Endothelial cell of umbilical vein (primary cell): ENCODE measurements around the gene CLN6. TPM values are rescaled to one million over a fixed set of nuclear protein-coding genes. Genes with fewer than 3 reads are reported as not detected.

Experiments
- BruUV-seq: library from RNA; stranded (reverse); fragments of 400-500 nt; replicated peaks from 2 replicates; lab custom pipeline; 2021; lab: Mats Ljungman, UMichigan
- CTCF ChIA-PET: fragments of 300-600, 350-600 bp; sonication (Branson Sonifier 250); formaldehyde crosslinking; loops from one replicate; lab custom pipeline; 2021; ENCODE audit warnings: antibody characterized with exemption, inconsistent platforms; lab: Charles Lee
- POLR2A ChIA-PET: fragments of 300-600, 350-600 bp; sonication (Branson Sonifier 250); formaldehyde crosslinking; loops from one replicate; lab custom pipeline; 2021; ENCODE audit warnings: antibody characterized with exemption, inconsistent platforms; lab: Charles Lee
- DNase-seq: peaks from one replicate; pipeline ENCODE4 v3.0.0-alpha.2; 2011; ENCODE audit warnings: low read depth, low spot score
- FAIRE-seq: peaks from 2 replicates; lab custom pipeline; 2011; peaks lifted over from hg19 to GRCh38; lab: Jason Lieb, UNC
- H2AFZ ChIP-seq: 2 replicates; pipeline ENCODE4 v1.6.0; 2012; ENCODE audit warnings: low read depth, low read length, control low read depth, inconsistent platforms
- H3K27ac ChIP-seq: 2 replicates; pipeline ENCODE4 v1.5.1; 2011; ENCODE audit warnings: low read depth, mild to moderate bottlenecking, control low read depth, low read length, moderate library complexity; ENCODE audit not compliant: insufficient read depth
- H3K27me3 ChIP-seq, 2 experiments: 2 replicates each; pipeline versions ENCODE4 v1.6.0 to v1.6.1; 2011; ENCODE audit warnings: low read length in 2 of 2, mixed read lengths in 1 of 2; ENCODE audit not compliant: control insufficient read depth in 2 of 2, insufficient read depth in 2 of 2
- H3K36me3 ChIP-seq, 2 experiments: 2 replicates in 1 of 2; 3 replicates in 1 of 2; pipeline ENCODE4 v1.5.1; 2011; ENCODE audit warnings: low read length in 2 of 2, mild to moderate bottlenecking in 1 of 2, moderate library complexity in 1 of 2; ENCODE audit not compliant: control insufficient read depth in 2 of 2, insufficient read depth in 2 of 2; ENCODE audit errors: extremely low read depth in 1 of 2
- H3K4me1 ChIP-seq: 3 replicates; pipeline ENCODE4 v1.5.1; 2011; ENCODE audit warnings: mild to moderate bottlenecking, low read length; ENCODE audit not compliant: control insufficient read depth, insufficient read depth; ENCODE audit errors: extremely low read depth
- H3K4me2 ChIP-seq: 2 replicates; pipeline ENCODE4 v1.6.1; 2011; ENCODE audit warnings: low read length, control low read depth, mixed read lengths; ENCODE audit not compliant: insufficient read depth
- H3K4me3 ChIP-seq, 3 experiments: fragments of 200-600 bp in 1 of 3; sonication (generic), shearing (Covaris generic) in 1 of 3; replicated peaks in 1 of 3; 2 replicates each; pipeline ENCODE4 v1.5.1; 2011 to 2016; ENCODE audit warnings: control low read depth in 3 of 3, low read length in 3 of 3, mild to moderate bottlenecking in 2 of 3, inconsistent platforms in 1 of 3, low read depth in 1 of 3, moderate library complexity in 1 of 3; ENCODE audit not compliant: insufficient read depth in 1 of 3
- H3K79me2 ChIP-seq: 2 replicates; pipeline ENCODE4 v1.6.0; 2012; ENCODE audit warnings: low read length, inconsistent platforms; ENCODE audit not compliant: control insufficient read depth, insufficient read depth
- H3K9ac ChIP-seq: replicated peaks from 2 replicates; pipeline ENCODE3; 2011; ENCODE audit warnings: low read length, control low read depth; ENCODE audit not compliant: insufficient read depth; ENCODE audit errors: extremely low read depth
- H3K9me1 ChIP-seq: replicated peaks from 3 replicates; pipeline ENCODE4 v1.6.0; 2011; ENCODE audit warnings: mild to moderate bottlenecking, low read length; ENCODE audit not compliant: control insufficient read depth, insufficient read depth; ENCODE audit errors: extremely low read depth
- H3K9me3 ChIP-seq: replicated peaks from 2 replicates; pipeline ENCODE4 v1.5.1; 2012; ENCODE audit warnings: low read length, inconsistent platforms; ENCODE audit not compliant: control insufficient read depth, insufficient read depth
- H4K20me1 ChIP-seq: replicated peaks from 2 replicates; pipeline ENCODE3; 2011; ENCODE audit warnings: mild to moderate bottlenecking, low read length; ENCODE audit not compliant: control insufficient read depth, insufficient read depth; ENCODE audit errors: extremely low read depth
- EZH2 ChIP-seq: IDR thresholded peaks from 2 replicates; pipeline ENCODE4 v1.6.1; 2012; ENCODE audit warnings: borderline replicate concordance, low read depth, mild to moderate bottlenecking, moderate library complexity, low read length, inconsistent platforms; ENCODE audit not compliant: severe bottlenecking
- FOS ChIP-seq: IDR thresholded peaks from 2 replicates; pipeline ENCODE4 v1.6.1; 2011; ENCODE audit warnings: mild to moderate bottlenecking, low read length, moderate library complexity, borderline replicate concordance; ENCODE audit not compliant: insufficient read depth
- GATA2 ChIP-seq: IDR thresholded peaks from 2 replicates; pipeline ENCODE4 v1.7.0; 2011; ENCODE audit warnings: low read depth, mild to moderate bottlenecking, moderate library complexity, mixed read lengths, low read length; ENCODE audit not compliant: insufficient read length, insufficient read depth
- JUN ChIP-seq: IDR thresholded peaks from 2 replicates; pipeline ENCODE4 v1.6.1; 2011; ENCODE audit warnings: borderline replicate concordance, low read depth; ENCODE audit not compliant: insufficient read length, insufficient read depth
- MYC ChIP-seq: IDR thresholded peaks from one replicate; pipeline ENCODE4 v1.6.1; 2011; ENCODE audit warnings: mild to moderate bottlenecking, low read depth, low read length
- POLR2A ChIP-seq: IDR thresholded peaks from 2 replicates; pipeline ENCODE4 v1.6.1; 2012; ENCODE audit warnings: low read depth, mild to moderate bottlenecking, control low read depth, low read length
- POLR2AphosphoS5 ChIP-seq: IDR thresholded peaks from 2 replicates; pipeline ENCODE4 v1.6.1; 2012; ENCODE audit warnings: low read depth, mild to moderate bottlenecking, control low read depth, low read length, moderate library complexity; ENCODE audit not compliant: insufficient read depth
- dilution Hi-C: fragments of 300-500 bp; cut with MboI; formaldehyde crosslinking; loops from one replicate; pipeline ENCODE4 v1.15.0; 2019; ENCODE audit warnings: low sequenced_read_pairs; ENCODE audit not compliant: extremely low pct_ligation_motif_present
- intact Hi-C: fragments of 100-400 bp; cut with micrococcal nuclease; formaldehyde crosslinking; loops from one replicate; pipeline ENCODE4 v1.10.0; 2022
- polyA plus RNA-seq, 4 experiments: library from polyadenylated mRNA; depleted of rRNA in 3 of 4; stranded (reverse) in 3 of 4; unstranded in 1 of 4; fragments of >200 nt; gene quantifications; 2 replicates each; pipeline versions ENCODE4 v1.2.1 to v1.2.3, GENCODE V29; 2011 to 2012; ENCODE audit warnings: missing spikeins in 1 of 4
- total RNA-seq: library from RNA; stranded (reverse); gene quantifications from 2 replicates; pipeline ENCODE4 v1.2.3, GENCODE V29; 2021
- TF ChIP-seq, protein P1 (sequence below), 2 donors: IDR thresholded peaks; 1 replicate in 1 of 2; 2 replicates in 1 of 2; pipeline ENCODE4 v1.5.1; 2011; ENCODE audit warnings: low read length in 2 of 2, mild to moderate bottlenecking in 2 of 2, moderate library complexity in 2 of 2, control low read depth in 1 of 2, inconsistent platforms in 1 of 2, low read depth in 1 of 2; ENCODE audit not compliant: insufficient read depth in 1 of 2; ENCODE audit errors: extremely low read depth in 1 of 2
- TF ChIP-seq, protein P2 (sequence below): IDR thresholded peaks from 2 replicates; pipeline ENCODE4 v1.6.1; 2011; ENCODE audit not compliant: insufficient read depth, insufficient read length

Gene CLN6
- total and polyA plus RNA-seq, 2 donors (not counting 3 experiments of a cell fraction or from before 2014, with no cell fraction given): 53.9 to 75.5 TPM

DNA sequence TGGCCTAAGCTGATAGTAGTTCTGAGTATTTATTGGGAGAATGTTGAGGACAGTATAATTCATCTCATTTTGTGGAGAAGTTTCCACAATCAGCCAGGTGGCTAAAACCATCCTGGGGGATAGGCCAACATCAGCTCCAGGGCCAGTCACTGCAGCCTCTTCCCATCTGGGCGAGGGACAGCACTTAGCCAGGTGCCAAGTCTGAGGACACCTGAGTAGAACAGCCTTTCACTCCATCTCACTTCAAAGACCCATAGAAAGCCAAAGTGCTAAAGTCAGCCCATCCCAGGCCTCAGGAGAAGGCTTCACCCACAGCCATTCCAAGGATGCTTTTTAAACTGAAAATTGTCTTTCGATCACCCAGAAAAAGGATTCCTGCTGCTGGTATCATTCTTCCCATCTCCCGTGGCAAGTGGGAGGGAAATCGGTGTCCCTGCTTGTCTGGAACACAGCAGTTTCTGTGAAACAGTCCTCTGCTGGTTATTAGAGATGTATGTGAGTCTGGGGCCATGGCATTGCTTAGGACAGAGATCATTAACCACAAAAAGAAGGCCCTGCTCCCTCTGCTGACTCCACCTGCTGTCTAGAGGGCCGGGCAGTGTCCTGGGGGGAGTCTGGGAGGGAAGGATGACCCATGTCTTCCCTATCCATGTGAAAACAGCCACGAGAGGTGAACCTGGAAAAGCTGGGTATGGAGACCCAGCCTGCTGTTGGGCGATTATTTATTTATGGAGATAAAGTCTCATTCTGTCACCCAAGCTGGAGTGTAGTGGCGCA is 34.0 kb downstream of the CLN6 start:
- Histone ChIP-seq H3K27me3 (no peaks in the 10 kb centered on the region), H3K9ac (no peak overlapping the region), H3K36me3 (peaks cover 10 to 11% of the 10 kb centered on the region in 2 experiments), H3K9me3 (no peaks in the 10 kb centered on the region), H3K4me2 (no peak overlapping the region), H3K9me1 (no peaks in the 10 kb centered on the region), H3K27ac (no peak overlapping the region), H2AFZ (no peak overlapping the region), H3K4me3 (no peak overlapping the region), H3K4me1 (no peaks in the 10 kb centered on the region), H4K20me1 (no peaks in the 10 kb centered on the region), H3K79me2 (no peaks in the 10 kb centered on the region)
- TF ChIP-seq MYC (no peak), POLR2AphosphoS5 (no peak), EZH2 (no peak), POLR2A (no peak), JUN (no peak), FOS (no peak), GATA2 (no peak)
- TF ChIP-seq, protein P1, sequence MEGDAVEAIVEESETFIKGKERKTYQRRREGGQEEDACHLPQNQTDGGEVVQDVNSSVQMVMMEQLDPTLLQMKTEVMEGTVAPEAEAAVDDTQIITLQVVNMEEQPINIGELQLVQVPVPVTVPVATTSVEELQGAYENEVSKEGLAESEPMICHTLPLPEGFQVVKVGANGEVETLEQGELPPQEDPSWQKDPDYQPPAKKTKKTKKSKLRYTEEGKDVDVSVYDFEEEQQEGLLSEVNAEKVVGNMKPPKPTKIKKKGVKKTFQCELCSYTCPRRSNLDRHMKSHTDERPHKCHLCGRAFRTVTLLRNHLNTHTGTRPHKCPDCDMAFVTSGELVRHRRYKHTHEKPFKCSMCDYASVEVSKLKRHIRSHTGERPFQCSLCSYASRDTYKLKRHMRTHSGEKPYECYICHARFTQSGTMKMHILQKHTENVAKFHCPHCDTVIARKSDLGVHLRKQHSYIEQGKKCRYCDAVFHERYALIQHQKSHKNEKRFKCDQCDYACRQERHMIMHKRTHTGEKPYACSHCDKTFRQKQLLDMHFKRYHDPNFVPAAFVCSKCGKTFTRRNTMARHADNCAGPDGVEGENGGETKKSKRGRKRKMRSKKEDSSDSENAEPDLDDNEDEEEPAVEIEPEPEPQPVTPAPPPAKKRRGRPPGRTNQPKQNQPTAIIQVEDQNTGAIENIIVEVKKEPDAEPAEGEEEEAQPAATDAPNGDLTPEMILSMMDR (IDR thresholded peaks at IDR 0.05; ENCODE audit: extremely low read depth in 1 of 2, insufficient read depth in 1 of 2, low read depth in 1 of 2, low read length in 2 of 2): no peak
- TF ChIP-seq, protein P2, sequence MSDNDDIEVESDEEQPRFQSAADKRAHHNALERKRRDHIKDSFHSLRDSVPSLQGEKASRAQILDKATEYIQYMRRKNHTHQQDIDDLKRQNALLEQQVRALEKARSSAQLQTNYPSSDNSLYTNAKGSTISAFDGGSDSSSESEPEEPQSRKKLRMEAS: no peak
- DNase-seq (no peak), FAIRE-seq (no peak)
- POLR2A ChIA-PET: interaction anchor here (0.7 kb wide), 2 partner anchors 27 to 149 kb away, joined by 6 to 7 read pairs; no protein-coding TSS in a partner anchor
- CTCF ChIA-PET: interaction anchor here (0.7 to 1.9 kb wide), 15 partner anchors 9 to 334 kb away, joined by 3 to 10 read pairs (median 4); partner anchors contain the start of gene CALML4
- dilution Hi-C loops (no loop called here), intact Hi-C loops (no loop called here)
- BruUV-seq: no TSS peak
